Measurements from ENCODE around the gene RBM28.

RBM28 gene

DNA sequence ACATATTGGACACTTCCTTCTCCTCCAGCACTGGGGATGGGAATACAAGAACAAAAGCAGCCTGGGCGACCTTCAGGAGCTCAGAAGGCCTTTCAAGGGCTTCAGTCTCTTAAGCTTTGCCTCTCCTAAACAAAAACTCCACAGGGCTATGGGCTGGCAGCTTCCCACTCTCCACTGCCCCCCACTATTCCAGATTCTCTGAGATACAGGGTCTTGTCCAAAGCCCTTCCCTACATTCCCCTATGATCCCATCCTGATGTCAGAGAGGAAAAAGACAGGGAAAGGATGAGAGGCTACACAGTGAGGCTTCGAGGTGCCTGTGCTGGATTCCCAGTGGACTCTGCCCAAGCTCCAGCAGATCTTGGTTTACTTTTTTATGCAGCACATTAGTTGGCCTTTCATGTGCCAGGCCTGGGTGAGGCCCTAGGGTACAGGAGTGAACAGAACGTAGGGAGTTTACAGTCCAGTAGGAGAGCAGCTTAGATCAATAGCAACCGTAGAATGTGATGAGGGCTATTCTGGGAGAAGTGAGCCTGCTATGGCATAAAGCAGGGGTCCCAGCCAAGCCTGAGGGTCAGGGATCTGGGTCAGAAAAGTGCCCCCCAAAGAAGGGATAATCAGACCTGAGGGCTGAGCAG lies 69.3 kb downstream of the RBM28 start:
- H3K4me3 ChIP-seq (ENCODE audit: low read depth, low read length), result no peak overlapping the region
- ChIA-PET POLR2A (no interaction called here), CTCF (no interaction called here)

DNA sequence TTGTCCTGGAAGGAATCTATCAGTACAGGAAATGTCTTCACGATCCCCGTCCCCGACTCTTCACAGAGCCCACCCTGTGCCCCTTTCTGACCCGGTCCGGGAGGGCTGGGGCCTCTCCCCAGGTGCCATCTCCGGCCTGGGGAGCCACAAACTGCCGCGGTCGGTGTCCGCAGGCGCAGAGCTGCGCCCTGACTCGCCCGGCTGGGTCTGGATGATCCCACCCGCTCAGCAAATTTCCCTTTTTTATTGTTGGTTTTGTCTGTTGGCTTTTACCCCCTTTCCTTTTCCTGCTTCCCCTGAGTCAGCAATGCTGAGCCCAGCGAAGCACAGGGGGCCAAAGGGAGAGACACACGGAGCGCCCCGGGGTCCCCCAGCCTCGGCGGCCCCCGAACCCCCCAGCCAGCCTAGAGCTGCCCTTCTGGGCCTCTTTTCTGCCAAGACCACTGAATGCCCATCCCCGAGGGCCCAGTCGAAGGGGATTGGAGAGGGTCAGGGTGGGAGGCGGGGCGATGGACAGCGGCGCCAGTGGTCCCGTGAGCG lies 71.7 kb downstream of the RBM28 start:
- Histone ChIP-seq H3K4me1 (ENCODE audit: control insufficient read depth, insufficient read depth, low read length) (no peaks in the 10 kb centered on the region), H3K27ac (ENCODE audit: extremely low read depth, low read depth, low read length) (no peak overlapping the region), H3K36me3 (ENCODE audit: control insufficient read depth in 2 of 2, insufficient read depth in 1 of 2, low read length in 2 of 2) (no peaks in the 10 kb centered on the region), H3K9me3 (ENCODE audit: control insufficient read depth, insufficient read depth, low read depth, low read length) (no peaks in the 10 kb centered on the region), H3K4me3 (ENCODE audit: low read depth, low read length) (no peak overlapping the region)
- ChIA-PET CTCF (interaction anchor here (0.5 kb wide), 1 partner anchor 81 kb away, joined by 3 read pairs; no protein-coding TSS in a partner anchor), POLR2A (no interaction called here)
- TF ChIP-seq ZNF174 (tag by site-specific recombination; IDR thresholded peaks at IDR 0.05) (no peak), OSR2 (tag by site-specific recombination; IDR thresholded peaks at IDR 0.05) (no peak), ZNF707 (tag by site-specific recombination; IDR thresholded peaks at IDR 0.05) (no peak), ZIC2 (tag by site-specific recombination; IDR thresholded peaks at IDR 0.05) (no peak), KLF16 (tag by site-specific recombination; IDR thresholded peaks at IDR 0.05) (no peak), ZNF2 (tag by site-specific recombination; IDR thresholded peaks at IDR 0.05) (no peak), ZNF274 (IDR thresholded peaks at IDR 0.05; ENCODE audit: low read length) (no peak), ZNF274 (tag by site-specific recombination; IDR thresholded peaks at IDR 0.05; ENCODE audit: borderline replicate concordance) (no peak), ZNF510 (tag by site-specific recombination; IDR thresholded peaks at IDR 0.05; ENCODE audit: insufficient replicate concordance) (no peak), ZFP3 (tag by site-specific recombination; IDR thresholded peaks at IDR 0.05; ENCODE audit: low read depth) (no peak), IKZF3 (tag by site-specific recombination; IDR thresholded peaks at IDR 0.05) (no peak), ZNF16 (tag by site-specific recombination; IDR thresholded peaks at IDR 0.05; ENCODE audit: low read depth) (no peak), ZNF335 (tag by site-specific recombination; conservative IDR thresholded peaks at IDR 0.05) (no peak), FEZF1 (tag by site-specific recombination; IDR thresholded peaks at IDR 0.05) (no peak)

More for the DNA sequence above, 69.3 kb downstream of the RBM28 start:
- Histone ChIP-seq H3K4me1 (ENCODE audit: control insufficient read depth, insufficient read depth, low read length) (no peaks in the 10 kb centered on the region), H3K36me3 (ENCODE audit: control insufficient read depth in 2 of 2, insufficient read depth in 1 of 2, low read length in 2 of 2) (no peaks in the 10 kb centered on the region), H3K27ac (ENCODE audit: extremely low read depth, low read depth, low read length) (no peak overlapping the region), H3K9me3 (ENCODE audit: control insufficient read depth, insufficient read depth, low read depth, low read length) (no peaks in the 10 kb centered on the region)
- TF ChIP-seq ZNF571 (tag by site-specific recombination; IDR thresholded peaks at IDR 0.05) (no peak), ZNF146 (tag by site-specific recombination; IDR thresholded peaks at IDR 0.05) (no peak), ZFP41 (tag by site-specific recombination; IDR thresholded peaks at IDR 0.05; ENCODE audit: borderline replicate concordance) (no peak), HOXC10 (CRISPR knock-in tag; IDR thresholded peaks at IDR 0.05) (no peak), KLF10 (tag by site-specific recombination; IDR thresholded peaks at IDR 0.05) (no peak), IKZF3 (tag by site-specific recombination; IDR thresholded peaks at IDR 0.05) (no peak), KLF7 (tag by site-specific recombination; IDR thresholded peaks at IDR 0.05; ENCODE audit: borderline replicate concordance) (no peak), ZNF239 (tag by site-specific recombination; IDR thresholded peaks at IDR 0.05) (no peak), ZNF121 (tag by site-specific recombination; IDR thresholded peaks at IDR 0.05) (no peak), ZNF133 (tag by site-specific recombination; IDR thresholded peaks at IDR 0.05) (no peak), ZSCAN23 (tag by site-specific recombination; IDR thresholded peaks at IDR 0.05) (no peak)
- TF ChIP-seq, protein P1, sequence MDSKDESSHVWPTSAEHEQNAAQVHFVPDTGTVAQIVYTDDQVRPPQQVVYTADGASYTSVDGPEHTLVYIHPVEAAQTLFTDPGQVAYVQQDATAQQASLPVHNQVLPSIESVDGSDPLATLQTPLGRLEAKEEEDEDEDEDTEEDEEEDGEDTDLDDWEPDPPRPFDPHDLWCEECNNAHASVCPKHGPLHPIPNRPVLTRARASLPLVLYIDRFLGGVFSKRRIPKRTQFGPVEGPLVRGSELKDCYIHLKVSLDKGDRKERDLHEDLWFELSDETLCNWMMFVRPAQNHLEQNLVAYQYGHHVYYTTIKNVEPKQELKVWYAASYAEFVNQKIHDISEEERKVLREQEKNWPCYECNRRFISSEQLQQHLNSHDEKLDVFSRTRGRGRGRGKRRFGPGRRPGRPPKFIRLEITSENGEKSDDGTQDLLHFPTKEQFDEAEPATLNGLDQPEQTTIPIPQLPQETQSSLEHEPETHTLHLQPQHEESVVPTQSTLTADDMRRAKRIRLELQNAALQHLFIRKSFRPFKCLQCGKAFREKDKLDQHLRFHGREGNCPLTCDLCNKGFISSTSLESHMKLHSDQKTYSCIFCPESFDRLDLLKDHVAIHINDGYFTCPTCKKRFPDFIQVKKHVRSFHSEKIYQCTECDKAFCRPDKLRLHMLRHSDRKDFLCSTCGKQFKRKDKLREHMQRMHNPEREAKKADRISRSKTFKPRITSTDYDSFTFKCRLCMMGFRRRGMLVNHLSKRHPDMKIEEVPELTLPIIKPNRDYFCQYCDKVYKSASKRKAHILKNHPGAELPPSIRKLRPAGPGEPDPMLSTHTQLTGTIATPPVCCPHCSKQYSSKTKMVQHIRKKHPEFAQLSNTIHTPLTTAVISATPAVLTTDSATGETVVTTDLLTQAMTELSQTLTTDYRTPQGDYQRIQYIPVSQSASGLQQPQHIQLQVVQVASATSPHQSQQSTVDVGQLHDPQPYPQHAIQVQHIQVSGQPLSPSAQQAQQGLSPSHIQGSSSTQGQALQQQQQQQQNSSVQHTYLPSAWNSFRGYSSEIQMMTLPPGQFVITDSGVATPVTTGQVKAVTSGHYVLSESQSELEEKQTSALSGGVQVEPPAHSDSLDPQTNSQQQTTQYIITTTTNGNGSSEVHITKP (tag by site-specific recombination; IDR thresholded peaks at IDR 0.05), result no peak
- TF ChIP-seq, protein P2, sequence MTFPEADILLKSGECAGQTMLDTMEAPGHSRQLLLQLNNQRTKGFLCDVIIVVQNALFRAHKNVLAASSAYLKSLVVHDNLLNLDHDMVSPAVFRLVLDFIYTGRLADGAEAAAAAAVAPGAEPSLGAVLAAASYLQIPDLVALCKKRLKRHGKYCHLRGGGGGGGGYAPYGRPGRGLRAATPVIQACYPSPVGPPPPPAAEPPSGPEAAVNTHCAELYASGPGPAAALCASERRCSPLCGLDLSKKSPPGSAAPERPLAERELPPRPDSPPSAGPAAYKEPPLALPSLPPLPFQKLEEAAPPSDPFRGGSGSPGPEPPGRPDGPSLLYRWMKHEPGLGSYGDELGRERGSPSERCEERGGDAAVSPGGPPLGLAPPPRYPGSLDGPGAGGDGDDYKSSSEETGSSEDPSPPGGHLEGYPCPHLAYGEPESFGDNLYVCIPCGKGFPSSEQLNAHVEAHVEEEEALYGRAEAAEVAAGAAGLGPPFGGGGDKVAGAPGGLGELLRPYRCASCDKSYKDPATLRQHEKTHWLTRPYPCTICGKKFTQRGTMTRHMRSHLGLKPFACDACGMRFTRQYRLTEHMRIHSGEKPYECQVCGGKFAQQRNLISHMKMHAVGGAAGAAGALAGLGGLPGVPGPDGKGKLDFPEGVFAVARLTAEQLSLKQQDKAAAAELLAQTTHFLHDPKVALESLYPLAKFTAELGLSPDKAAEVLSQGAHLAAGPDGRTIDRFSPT (tag by site-specific recombination; IDR thresholded peaks at IDR 0.05), result no peak

All from HEK293 (cell line).